Ishikawa (cell line): Measurements from ENCODE around the gene AKR1C2.

Experiments used
- CEBPB ChIP-seq: IDR thresholded peaks from 2 replicates; pipeline ENCODE4 v1.6.1; 2012
- EP300 ChIP-seq: IDR thresholded peaks from 2 replicates; pipeline ENCODE4 v1.6.1; 2012; ENCODE audit warnings: borderline replicate concordance
- FOXM1 ChIP-seq: IDR thresholded peaks from 2 replicates; pipeline ENCODE4 v1.6.1; 2012; ENCODE audit warnings: low read depth, borderline replicate concordance
- TAF1 ChIP-seq: IDR thresholded peaks from 2 replicates; pipeline ENCODE4 v1.6.1; 2012; ENCODE audit warnings: low read depth, mild to moderate bottlenecking
- TCF12 ChIP-seq: IDR thresholded peaks from 2 replicates; pipeline ENCODE4 v1.6.1; 2012; ENCODE audit warnings: low read depth
- TEAD4 ChIP-seq: IDR thresholded peaks from 2 replicates; pipeline ENCODE4 v1.6.1; 2012
- YY1 ChIP-seq: IDR thresholded peaks from 2 replicates; pipeline ENCODE4 v1.6.1; 2012; ENCODE audit warnings: low read depth
- ZBTB7A ChIP-seq: IDR thresholded peaks from 2 replicates; pipeline ENCODE4 v1.6.1; 2012; ENCODE audit warnings: low read depth
- TF ChIP-seq, protein P1 (sequence below): IDR thresholded peaks from 2 replicates; pipeline ENCODE4 v1.6.1; 2012; ENCODE audit warnings: low read depth, mild to moderate bottlenecking
- TF ChIP-seq, protein P2 (sequence below): IDR thresholded peaks from 2 replicates; pipeline ENCODE4 v1.6.1; 2012

DNA sequence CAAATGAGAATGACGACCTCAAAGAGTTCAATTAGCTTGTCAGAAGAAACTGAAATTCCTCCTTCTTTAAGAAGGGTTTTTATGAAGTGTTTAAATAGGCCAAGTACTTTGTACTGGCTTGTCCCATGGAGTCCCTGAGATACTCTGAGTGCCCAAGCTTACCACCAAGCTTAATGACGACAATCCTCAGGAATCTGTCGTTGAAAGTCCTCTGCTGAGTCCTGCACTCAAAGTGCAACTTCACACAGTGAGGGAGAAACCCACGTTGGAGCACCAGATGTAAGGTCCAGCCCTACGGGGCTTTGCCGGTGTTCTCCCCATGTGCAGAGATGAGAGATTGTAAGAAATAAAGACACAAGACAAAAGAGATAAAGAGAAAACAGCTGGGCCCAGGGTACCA, 42.8 kb upstream of the AKR1C2 start:
- TF ChIP-seq, protein P1, sequence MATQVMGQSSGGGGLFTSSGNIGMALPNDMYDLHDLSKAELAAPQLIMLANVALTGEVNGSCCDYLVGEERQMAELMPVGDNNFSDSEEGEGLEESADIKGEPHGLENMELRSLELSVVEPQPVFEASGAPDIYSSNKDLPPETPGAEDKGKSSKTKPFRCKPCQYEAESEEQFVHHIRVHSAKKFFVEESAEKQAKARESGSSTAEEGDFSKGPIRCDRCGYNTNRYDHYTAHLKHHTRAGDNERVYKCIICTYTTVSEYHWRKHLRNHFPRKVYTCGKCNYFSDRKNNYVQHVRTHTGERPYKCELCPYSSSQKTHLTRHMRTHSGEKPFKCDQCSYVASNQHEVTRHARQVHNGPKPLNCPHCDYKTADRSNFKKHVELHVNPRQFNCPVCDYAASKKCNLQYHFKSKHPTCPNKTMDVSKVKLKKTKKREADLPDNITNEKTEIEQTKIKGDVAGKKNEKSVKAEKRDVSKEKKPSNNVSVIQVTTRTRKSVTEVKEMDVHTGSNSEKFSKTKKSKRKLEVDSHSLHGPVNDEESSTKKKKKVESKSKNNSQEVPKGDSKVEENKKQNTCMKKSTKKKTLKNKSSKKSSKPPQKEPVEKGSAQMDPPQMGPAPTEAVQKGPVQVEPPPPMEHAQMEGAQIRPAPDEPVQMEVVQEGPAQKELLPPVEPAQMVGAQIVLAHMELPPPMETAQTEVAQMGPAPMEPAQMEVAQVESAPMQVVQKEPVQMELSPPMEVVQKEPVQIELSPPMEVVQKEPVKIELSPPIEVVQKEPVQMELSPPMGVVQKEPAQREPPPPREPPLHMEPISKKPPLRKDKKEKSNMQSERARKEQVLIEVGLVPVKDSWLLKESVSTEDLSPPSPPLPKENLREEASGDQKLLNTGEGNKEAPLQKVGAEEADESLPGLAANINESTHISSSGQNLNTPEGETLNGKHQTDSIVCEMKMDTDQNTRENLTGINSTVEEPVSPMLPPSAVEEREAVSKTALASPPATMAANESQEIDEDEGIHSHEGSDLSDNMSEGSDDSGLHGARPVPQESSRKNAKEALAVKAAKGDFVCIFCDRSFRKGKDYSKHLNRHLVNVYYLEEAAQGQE, result no peak
- no peak for TF ChIP-seq CEBPB
- TF ChIP-seq YY1, result no peak
- TF ChIP-seq, protein P2, sequence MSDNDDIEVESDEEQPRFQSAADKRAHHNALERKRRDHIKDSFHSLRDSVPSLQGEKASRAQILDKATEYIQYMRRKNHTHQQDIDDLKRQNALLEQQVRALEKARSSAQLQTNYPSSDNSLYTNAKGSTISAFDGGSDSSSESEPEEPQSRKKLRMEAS, result no peak
- TF ChIP-seq TAF1, result no peak
- no peak for TF ChIP-seq ZBTB7A
- TF ChIP-seq TEAD4, result no peak
- TF ChIP-seq TCF12, result no peak
- no peak for TF ChIP-seq FOXM1
- no peak for TF ChIP-seq EP300
